Brain pericyte (primary cell): ENCODE results near the gene ZMPSTE24.
A peak's percentile ranks its signal among the peaks of the same experiment; 100 is the strongest.

Source experiments
- DNase-seq: peaks from one replicate; pipeline ENCODE4 v3.0.0-alpha.2; 2012; ENCODE audit warnings: low read depth, low spot score

Gene ZMPSTE24

GRCh38 chr1:40303051-40303771 lies 45.2 kb downstream of the ZMPSTE24 start:
- no peak for DNase-seq

- DNase-seq, result no peak
Observed at GRCh38 chr1:40303790-40304189, 45.8 kb downstream of the ZMPSTE24 start.

- DNase-seq, result no peak
Observed at GRCh38 chr1:40305451-40305850, 47.4 kb downstream of the ZMPSTE24 start.

GRCh38 chr1:40305871-40306270 lies 47.8 kb downstream of the ZMPSTE24 start:
- DNase-seq, result no peak

GRCh38 chr1:40306296-40306695 lies 48.3 kb downstream of the ZMPSTE24 start:
- no peak for DNase-seq

GRCh38 chr1:40307186-40307585 lies 49.1 kb downstream of the ZMPSTE24 start:
- DNase-seq, result no peak

GRCh38 chr1:40308036-40308727 lies 50.1 kb downstream of the ZMPSTE24 start:
- no peak for DNase-seq

- no peak for DNase-seq
Observed at GRCh38 chr1:40309374-40310128, 51.5 kb downstream of the ZMPSTE24 start.

GRCh38 chr1:40310129-40310461 lies 52.1 kb downstream of the ZMPSTE24 start:
- DNase-seq, result no peak

GRCh38 chr1:40310983-40311642 lies 53.1 kb downstream of the ZMPSTE24 start:
- no peak for DNase-seq

GRCh38 chr1:40311692-40312091 lies 53.7 kb downstream of the ZMPSTE24 start:
- no peak for DNase-seq

- no peak for DNase-seq
Observed at GRCh38 chr1:40312238-40313205, 54.5 kb downstream of the ZMPSTE24 start.

GRCh38 chr1:40313329-40313957 lies 55.4 kb downstream of the ZMPSTE24 start:
- no peak for DNase-seq

- no peak for DNase-seq
Observed at GRCh38 chr1:40313958-40314720, 56.1 kb downstream of the ZMPSTE24 start.

- DNase-seq, result no peak
Observed at GRCh38 chr1:40314721-40315238, 56.7 kb downstream of the ZMPSTE24 start.

GRCh38 chr1:40315239-40315794 lies 57.3 kb downstream of the ZMPSTE24 start:
- peak; percentile 57 for DNase-seq

- no peak for DNase-seq
Observed at GRCh38 chr1:40315795-40316594, 58.0 kb downstream of the ZMPSTE24 start.
